ENCODE data around the gene PHLDA3.

- TF ChIP-seq, protein P1, sequence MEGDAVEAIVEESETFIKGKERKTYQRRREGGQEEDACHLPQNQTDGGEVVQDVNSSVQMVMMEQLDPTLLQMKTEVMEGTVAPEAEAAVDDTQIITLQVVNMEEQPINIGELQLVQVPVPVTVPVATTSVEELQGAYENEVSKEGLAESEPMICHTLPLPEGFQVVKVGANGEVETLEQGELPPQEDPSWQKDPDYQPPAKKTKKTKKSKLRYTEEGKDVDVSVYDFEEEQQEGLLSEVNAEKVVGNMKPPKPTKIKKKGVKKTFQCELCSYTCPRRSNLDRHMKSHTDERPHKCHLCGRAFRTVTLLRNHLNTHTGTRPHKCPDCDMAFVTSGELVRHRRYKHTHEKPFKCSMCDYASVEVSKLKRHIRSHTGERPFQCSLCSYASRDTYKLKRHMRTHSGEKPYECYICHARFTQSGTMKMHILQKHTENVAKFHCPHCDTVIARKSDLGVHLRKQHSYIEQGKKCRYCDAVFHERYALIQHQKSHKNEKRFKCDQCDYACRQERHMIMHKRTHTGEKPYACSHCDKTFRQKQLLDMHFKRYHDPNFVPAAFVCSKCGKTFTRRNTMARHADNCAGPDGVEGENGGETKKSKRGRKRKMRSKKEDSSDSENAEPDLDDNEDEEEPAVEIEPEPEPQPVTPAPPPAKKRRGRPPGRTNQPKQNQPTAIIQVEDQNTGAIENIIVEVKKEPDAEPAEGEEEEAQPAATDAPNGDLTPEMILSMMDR (IDR thresholded peaks at IDR 0.05; ENCODE audit: extremely low read depth in 1 of 2, insufficient read depth in 1 of 2, low read depth in 1 of 2, low read length in 2 of 2) = no peak
- TF ChIP-seq POLR2AphosphoS5 (IDR thresholded peaks at IDR 0.05; ENCODE audit: insufficient read depth, low read depth, low read length) (no peak), GATA2 (IDR thresholded peaks at IDR 0.05; ENCODE audit: insufficient read depth, insufficient read length, low read depth, low read length) (no peak), FOS (IDR thresholded peaks at IDR 0.05; ENCODE audit: borderline replicate concordance, insufficient read depth, low read length) (no peak), POLR2A (IDR thresholded peaks at IDR 0.05; ENCODE audit: low read depth, low read length) (no peak), JUN (IDR thresholded peaks at IDR 0.05; ENCODE audit: borderline replicate concordance, insufficient read depth, insufficient read length, low read depth) (no peak), EZH2 (IDR thresholded peaks at IDR 0.05; ENCODE audit: borderline replicate concordance, low read depth, low read length, severe bottlenecking) (no peak), MYC (IDR thresholded peaks at IDR 0.05; ENCODE audit: low read depth, low read length) (no peak)
Measured at GRCh38 chr1:201434266-201434665, 34.7 kb downstream of the PHLDA3 start.
